PC-3 (cell line): ENCODE results near the gene ICAM4.

Source experiments
- EZH2 ChIP-seq: fragments of 300-600 bp; sonication (generic); IDR thresholded peaks from one replicate; pipeline ENCODE4 v1.6.1; 2017; ENCODE audit warnings: antibody characterized with exemption, mild to moderate bottlenecking, low read length; ENCODE audit not compliant: unreplicated experiment
- TF ChIP-seq, protein P1 (sequence below): fragments of 300-600 bp; sonication (generic); conservative IDR thresholded peaks from 2 replicates; pipeline ENCODE4 v1.5.1; 2017; ENCODE audit warnings: antibody characterized with exemption, low read depth, mild to moderate bottlenecking, low read length

DNA sequence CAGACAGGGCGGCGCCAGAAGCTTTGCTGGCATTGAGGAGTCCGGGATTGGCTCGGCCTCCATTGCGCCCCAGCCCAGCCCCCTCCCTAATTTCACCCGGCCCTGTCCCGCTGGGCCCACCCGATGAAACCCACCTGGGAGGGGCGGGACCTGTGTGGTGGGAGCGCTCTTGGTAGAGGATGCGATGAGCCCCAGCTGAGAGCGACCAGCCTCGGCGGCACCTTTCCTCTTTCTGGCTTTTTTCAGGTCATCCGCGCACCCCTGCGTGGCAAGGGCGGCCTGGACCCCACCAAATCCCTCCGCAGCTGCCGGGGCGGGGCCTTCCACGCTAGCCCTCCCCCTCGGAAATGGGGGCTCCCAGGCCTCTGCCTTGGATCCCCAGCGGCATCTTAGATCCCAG lies 22.7 kb downstream of the ICAM4 start, which contains the start of gene ZGLP1:
- TF ChIP-seq, protein P1, sequence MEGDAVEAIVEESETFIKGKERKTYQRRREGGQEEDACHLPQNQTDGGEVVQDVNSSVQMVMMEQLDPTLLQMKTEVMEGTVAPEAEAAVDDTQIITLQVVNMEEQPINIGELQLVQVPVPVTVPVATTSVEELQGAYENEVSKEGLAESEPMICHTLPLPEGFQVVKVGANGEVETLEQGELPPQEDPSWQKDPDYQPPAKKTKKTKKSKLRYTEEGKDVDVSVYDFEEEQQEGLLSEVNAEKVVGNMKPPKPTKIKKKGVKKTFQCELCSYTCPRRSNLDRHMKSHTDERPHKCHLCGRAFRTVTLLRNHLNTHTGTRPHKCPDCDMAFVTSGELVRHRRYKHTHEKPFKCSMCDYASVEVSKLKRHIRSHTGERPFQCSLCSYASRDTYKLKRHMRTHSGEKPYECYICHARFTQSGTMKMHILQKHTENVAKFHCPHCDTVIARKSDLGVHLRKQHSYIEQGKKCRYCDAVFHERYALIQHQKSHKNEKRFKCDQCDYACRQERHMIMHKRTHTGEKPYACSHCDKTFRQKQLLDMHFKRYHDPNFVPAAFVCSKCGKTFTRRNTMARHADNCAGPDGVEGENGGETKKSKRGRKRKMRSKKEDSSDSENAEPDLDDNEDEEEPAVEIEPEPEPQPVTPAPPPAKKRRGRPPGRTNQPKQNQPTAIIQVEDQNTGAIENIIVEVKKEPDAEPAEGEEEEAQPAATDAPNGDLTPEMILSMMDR, result no peak
- TF ChIP-seq EZH2, result no peak
